A549 (cell line): ENCODE results near the gene DPPA5.

Experiments
- BHLHE40 ChIP-seq: IDR thresholded peaks from 2 replicates; pipeline ENCODE4 v1.6.1; 2012; ENCODE audit warnings: low read depth, low read length, inconsistent platforms
- CBX2 ChIP-seq: fragments of 200-600 bp; sonication (generic); IDR thresholded peaks from 2 replicates; pipeline ENCODE4 v1.6.1; 2016; ENCODE audit warnings: low read depth, mild to moderate bottlenecking, borderline replicate concordance
- EHMT2 ChIP-seq: fragments of 200-600 bp; sonication (generic); IDR thresholded peaks from 2 replicates; pipeline ENCODE4 v1.6.1; 2016; ENCODE audit warnings: antibody characterized with exemption, low read depth, mild to moderate bottlenecking, moderate library complexity
- HDAC2 ChIP-seq: fragments of 200-600 bp; sonication (generic); IDR thresholded peaks from 2 replicates; pipeline ENCODE4 v1.6.1; 2016
- MAZ ChIP-seq: fragments of 150-350 bp; IDR thresholded peaks from 2 replicates; pipeline ENCODE4 v1.6.1; 2014; ENCODE audit warnings: antibody characterized with exemption, low read depth, low read length, borderline replicate concordance
- POLR2A ChIP-seq: IDR thresholded peaks from 2 replicates; pipeline ENCODE4 v1.6.1; 2012; ENCODE audit warnings: mild to moderate bottlenecking, low read length
- RARB ChIP-seq: fragments of 250-450 bp; sonication (Bioruptor Pico); IDR thresholded peaks from 2 replicates; pipeline ENCODE4 v1.8.0; 2021; ENCODE audit warnings: mild to moderate bottlenecking, moderate library complexity
- RFX5 ChIP-seq: fragments of 450-650 bp; IDR thresholded peaks from 2 replicates; pipeline ENCODE4 v1.7.1; 2014; ENCODE audit warnings: antibody characterized with exemption, mild to moderate bottlenecking, moderate library complexity
- TF ChIP-seq, protein P1 (sequence below): IDR thresholded peaks from 2 replicates; pipeline ENCODE4 v1.6.1; 2012; ENCODE audit warnings: low read depth, borderline replicate concordance
- TF ChIP-seq, protein P2 (sequence below): fragments of >200 bp; sonication (Bioruptor Twin); formaldehyde crosslinking; IDR thresholded peaks from 3 replicates; pipeline ENCODE4 v1.5.1; 2016

DNA sequence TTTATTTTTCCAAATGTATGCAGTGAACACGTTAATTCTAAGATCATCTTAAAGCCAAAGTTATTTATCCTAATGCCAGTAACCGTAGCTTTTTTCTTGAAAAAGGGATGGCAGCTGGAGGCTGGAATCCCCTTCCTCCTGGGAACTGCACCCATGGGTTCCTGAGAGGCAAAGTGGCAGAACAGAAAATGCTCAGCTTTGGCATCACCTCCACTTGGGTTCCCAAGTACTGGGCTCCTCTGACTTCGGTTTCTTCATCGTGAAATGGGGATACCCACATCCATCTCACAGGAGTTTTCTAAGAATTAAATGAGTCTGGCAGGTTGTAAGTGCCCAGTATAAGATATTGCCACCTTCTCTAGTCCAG, 34.3 kb upstream of the DPPA5 start:
- TF ChIP-seq RARB (CRISPR knock-in tag) (no peak), RFX5 (no peak), CBX2 (no peak), POLR2A (no peak), HDAC2 (no peak), EHMT2 (no peak), BHLHE40 (no peak), MAZ (no peak)
- TF ChIP-seq, protein P1, sequence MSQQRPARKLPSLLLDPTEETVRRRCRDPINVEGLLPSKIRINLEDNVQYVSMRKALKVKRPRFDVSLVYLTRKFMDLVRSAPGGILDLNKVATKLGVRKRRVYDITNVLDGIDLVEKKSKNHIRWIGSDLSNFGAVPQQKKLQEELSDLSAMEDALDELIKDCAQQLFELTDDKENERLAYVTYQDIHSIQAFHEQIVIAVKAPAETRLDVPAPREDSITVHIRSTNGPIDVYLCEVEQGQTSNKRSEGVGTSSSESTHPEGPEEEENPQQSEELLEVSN = no peak
- TF ChIP-seq, protein P2, sequence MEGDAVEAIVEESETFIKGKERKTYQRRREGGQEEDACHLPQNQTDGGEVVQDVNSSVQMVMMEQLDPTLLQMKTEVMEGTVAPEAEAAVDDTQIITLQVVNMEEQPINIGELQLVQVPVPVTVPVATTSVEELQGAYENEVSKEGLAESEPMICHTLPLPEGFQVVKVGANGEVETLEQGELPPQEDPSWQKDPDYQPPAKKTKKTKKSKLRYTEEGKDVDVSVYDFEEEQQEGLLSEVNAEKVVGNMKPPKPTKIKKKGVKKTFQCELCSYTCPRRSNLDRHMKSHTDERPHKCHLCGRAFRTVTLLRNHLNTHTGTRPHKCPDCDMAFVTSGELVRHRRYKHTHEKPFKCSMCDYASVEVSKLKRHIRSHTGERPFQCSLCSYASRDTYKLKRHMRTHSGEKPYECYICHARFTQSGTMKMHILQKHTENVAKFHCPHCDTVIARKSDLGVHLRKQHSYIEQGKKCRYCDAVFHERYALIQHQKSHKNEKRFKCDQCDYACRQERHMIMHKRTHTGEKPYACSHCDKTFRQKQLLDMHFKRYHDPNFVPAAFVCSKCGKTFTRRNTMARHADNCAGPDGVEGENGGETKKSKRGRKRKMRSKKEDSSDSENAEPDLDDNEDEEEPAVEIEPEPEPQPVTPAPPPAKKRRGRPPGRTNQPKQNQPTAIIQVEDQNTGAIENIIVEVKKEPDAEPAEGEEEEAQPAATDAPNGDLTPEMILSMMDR = no peak
